ENCODE measurements around the gene CLIP4.

DNA sequence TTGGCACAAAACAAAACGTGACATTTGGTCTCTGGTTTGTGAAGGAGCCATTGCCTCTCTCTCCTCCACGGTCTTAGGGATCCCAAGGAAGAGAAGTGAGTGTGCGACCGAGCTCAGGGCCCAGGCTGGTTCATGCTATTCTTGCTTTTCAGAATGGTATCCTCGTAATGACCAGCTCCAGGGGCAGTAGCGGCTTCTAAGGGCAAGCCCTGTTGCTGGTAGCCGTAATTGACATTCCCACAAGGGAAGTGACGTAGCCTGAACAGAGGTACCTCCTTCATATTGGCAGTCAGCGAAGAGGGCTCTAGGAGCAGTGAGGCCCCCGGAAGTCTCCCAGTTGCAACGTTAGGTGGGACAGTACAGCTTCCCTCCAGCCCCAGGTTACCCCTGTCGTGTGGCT is 77.9 kb downstream of the CLIP4 start:
- TF ChIP-seq, protein P1, sequence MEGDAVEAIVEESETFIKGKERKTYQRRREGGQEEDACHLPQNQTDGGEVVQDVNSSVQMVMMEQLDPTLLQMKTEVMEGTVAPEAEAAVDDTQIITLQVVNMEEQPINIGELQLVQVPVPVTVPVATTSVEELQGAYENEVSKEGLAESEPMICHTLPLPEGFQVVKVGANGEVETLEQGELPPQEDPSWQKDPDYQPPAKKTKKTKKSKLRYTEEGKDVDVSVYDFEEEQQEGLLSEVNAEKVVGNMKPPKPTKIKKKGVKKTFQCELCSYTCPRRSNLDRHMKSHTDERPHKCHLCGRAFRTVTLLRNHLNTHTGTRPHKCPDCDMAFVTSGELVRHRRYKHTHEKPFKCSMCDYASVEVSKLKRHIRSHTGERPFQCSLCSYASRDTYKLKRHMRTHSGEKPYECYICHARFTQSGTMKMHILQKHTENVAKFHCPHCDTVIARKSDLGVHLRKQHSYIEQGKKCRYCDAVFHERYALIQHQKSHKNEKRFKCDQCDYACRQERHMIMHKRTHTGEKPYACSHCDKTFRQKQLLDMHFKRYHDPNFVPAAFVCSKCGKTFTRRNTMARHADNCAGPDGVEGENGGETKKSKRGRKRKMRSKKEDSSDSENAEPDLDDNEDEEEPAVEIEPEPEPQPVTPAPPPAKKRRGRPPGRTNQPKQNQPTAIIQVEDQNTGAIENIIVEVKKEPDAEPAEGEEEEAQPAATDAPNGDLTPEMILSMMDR (IDR thresholded peaks at IDR 0.05; ENCODE audit: low read length) = no peak
- no peak for TF ChIP-seq EZH2 (IDR thresholded peaks at IDR 0.05; ENCODE audit: borderline replicate concordance, low read length)
